GM19438 (cell line): ENCODE data around the gene PBX1.

ENCODE experiments used
- ATAC-seq: cut with Tn5 transposase; IDR thresholded peaks from one replicate; pipeline ENCODE4 v1.9.1; 2021; ENCODE audit warnings: low read depth; ENCODE audit not compliant: unreplicated experiment

Gene PBX1

GRCh38 chr1:164660775-164661174, 101.8 kb downstream of the PBX1 start:
- ATAC-seq = no peak

DNA sequence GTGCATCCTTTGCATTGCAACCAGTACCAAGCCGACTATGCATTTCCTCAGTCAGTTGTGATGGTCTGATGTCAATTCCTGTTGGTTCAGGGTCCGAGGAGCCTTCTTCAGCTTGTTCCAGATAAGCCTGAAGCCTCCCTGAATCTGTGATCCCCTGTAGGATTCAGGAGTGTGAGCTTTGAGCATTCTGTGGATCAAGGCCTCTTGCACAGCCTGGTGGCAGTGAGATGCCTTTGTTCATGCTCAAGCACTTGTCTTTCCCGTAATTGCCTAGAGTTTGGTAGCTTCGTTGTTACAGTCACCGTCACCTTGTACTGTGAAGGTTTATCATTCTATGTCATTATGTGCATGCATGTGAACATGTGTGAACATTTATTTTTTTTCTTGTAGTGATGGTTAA, 103.5 kb downstream of the PBX1 start:
- ATAC-seq = no peak

- no peak for ATAC-seq
Observed at GRCh38 chr1:164662955-164663354, 104.0 kb downstream of the PBX1 start.

DNA sequence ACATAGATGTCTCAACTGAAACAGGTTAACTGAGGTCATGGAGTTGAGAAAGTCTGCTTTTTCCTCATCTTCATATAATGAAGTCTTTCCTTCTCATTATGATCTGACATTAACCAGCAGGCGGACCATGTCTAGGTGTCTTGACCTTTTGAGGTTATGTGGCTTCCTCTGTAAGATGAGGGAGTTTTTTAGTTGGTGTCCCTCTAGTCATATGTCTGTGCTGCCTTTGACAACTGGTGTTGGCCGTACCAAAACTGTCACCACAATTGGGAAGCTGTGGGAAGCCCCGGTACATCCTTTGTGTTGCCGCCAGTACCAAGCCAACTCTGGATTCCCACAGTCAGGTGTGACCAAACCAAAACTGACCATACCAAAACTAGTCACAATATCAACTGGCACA, 105.1 kb downstream of the PBX1 start:
- no peak for ATAC-seq

DNA sequence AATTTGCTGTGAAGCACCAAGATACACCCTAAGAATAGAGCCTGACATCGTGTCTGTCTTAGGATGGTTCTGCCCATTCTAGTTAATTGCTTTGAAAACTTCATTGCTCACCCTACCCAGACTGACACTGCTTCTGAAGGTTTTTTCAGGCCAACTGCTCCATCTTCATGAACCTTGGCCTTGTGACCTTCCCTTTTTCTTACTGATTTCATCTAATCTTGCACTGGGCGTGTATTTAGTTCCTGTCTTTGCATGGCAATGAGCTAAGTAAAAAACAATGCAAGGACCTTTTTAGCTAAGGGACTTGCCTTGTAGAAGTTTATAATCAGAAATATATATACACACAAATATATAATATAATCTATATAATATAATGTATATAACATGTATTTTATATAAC, 108.0 kb downstream of the PBX1 start:
- ATAC-seq = no peak

DNA sequence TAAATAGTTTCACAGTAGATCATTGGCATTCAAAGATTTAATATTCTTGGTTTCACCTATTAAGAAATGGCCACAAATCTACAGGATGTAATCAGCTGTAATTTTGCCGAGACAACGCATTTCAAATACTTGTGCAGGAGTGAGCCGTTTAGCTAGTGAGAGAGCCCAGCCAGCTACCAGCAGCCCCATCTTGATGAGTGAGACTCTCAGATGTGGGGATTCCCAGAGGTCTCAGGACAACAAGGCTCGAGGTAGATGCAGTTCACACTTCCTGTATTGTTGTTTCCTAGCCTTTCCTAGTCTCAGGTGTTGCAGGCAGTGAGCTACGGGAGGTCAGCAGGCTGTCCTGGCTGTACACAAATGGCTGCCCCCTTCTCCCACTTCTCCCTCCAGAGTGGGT, 108.6 kb downstream of the PBX1 start:
- ATAC-seq = no peak

- ATAC-seq = no peak
Observed at GRCh38 chr1:164668491-164669400, 109.8 kb downstream of the PBX1 start.

GRCh38 chr1:164670026-164670425, 111.0 kb downstream of the PBX1 start:
- ATAC-seq = no peak

GRCh38 chr1:164670786-164671185, 111.8 kb downstream of the PBX1 start:
- no peak for ATAC-seq

- ATAC-seq = no peak
Observed at GRCh38 chr1:164671323-164671965, 112.5 kb downstream of the PBX1 start.

- ATAC-seq = no peak
Observed at GRCh38 chr1:164671966-164672571, 113.1 kb downstream of the PBX1 start.

GRCh38 chr1:164672588-164672987, 113.6 kb downstream of the PBX1 start:
- ATAC-seq = no peak

DNA sequence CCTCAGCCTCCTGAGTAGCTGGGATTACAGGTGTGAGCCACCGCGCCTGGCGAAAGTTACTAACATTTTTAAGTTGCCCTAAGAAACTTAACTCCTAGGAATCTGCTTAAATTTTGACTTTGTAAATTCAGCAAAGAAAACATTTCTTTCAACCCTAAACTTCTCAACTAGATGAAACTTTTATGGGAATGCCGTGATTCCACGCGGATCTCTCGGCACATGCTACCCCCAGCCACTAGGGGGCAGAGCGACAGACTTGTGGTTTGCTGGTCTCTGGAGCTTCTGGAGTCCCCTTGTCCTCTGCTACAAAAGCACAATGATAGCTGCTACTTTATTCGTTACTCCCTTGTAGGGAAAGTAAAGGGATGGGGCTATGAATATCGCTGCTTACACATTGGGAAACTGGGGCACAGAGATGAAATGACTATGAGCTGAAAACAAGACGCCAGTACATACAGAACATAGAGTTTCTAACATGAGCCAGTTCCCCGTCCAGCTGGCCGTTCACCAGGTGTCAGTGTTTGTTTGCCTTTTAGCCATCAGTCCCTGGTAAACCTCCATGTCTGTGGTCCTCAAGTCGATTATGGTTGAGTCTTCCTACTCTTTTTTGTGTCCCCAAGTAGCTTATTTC, 114.7 kb downstream of the PBX1 start:
- no peak for ATAC-seq

GRCh38 chr1:164675342-164675904, 116.4 kb downstream of the PBX1 start:
- no peak for ATAC-seq

- no peak for ATAC-seq
Observed at GRCh38 chr1:164678136-164678700, 119.2 kb downstream of the PBX1 start.

DNA sequence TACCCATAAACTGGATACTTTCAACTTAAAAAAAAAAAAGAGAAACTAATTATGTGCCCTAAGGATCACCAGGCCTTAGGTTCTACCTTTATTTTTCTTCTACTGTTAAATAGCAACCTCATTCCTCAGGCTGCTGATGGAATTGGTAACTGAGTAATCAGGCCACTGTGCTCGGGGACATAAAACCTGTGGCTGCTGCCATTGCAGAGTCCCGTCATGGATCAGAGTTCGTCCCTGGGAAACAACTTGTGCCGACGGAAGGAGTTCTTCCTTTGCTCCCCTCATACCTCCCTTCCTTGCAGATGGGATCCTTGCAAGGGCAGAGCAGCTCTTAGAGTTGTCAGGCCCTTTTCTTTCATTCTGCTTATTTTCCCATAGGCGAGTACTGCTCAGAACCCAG, 123.6 kb downstream of the PBX1 start:
- no peak for ATAC-seq

DNA sequence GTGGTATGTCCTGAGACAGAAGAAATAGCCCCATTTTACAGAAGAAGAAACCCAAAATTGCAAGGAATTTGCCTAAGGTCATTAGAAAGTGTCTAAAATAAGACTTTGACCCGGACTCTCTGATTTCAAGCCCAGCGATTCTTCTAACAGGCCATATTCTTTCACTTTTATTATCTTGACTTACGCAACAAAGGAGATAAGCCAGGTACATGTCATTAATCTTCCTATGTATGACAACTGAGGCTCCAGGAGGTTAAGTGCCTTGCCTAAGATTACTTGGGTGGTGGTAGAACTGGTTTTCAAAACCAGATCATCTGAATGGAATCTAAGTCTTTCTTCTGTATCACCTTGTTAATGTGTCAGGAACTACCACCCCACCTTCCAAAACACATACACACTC, 124.3 kb downstream of the PBX1 start:
- no peak for ATAC-seq

GRCh38 chr1:164685266-164686035, 126.5 kb downstream of the PBX1 start:
- no peak for ATAC-seq

GRCh38 chr1:164687777-164688176, 128.8 kb downstream of the PBX1 start:
- ATAC-seq = no peak

GRCh38 chr1:164688791-164689190, 129.8 kb downstream of the PBX1 start:
- no peak for ATAC-seq
